SW 1271 (cell line): ENCODE measurements around the gene SERPINB10.
"Not testable (repeated sequence)": the region's sequence is repeated elsewhere in the genome, so short reads cannot be mapped to it uniquely, and the experiment has no call there.

Source experiments
- DNase-seq, 2 experiments: peaks; one replicate each; lab custom pipeline; 2025; lab: John Stamatoyannopoulos, UW

The SERPINB10 gene

GRCh38 chr18:63892566-63892965 lies 15.2 kb upstream of the SERPINB10 start:
- DNase-seq: no peak

- DNase-seq: no peak
Measured at GRCh38 chr18:63894106-63894772, 13.5 kb upstream of the SERPINB10 start.

GRCh38 chr18:63895190-63895589 lies 12.6 kb upstream of the SERPINB10 start:
- DNase-seq: no peak

GRCh38 chr18:63897072-63897471 lies 10.7 kb upstream of the SERPINB10 start:
- no peak for DNase-seq

- DNase-seq: no peak
Measured at GRCh38 chr18:63899206-63899605, 8.6 kb upstream of the SERPINB10 start.

- no peak for DNase-seq
Measured at GRCh38 chr18:63903851-63904570, 3.7 kb upstream of the SERPINB10 start.

GRCh38 chr18:63904694-63905093 lies 3.1 kb upstream of the SERPINB10 start:
- DNase-seq: no peak

GRCh38 chr18:63905361-63905760 lies 2.4 kb upstream of the SERPINB10 start:
- no peak for DNase-seq

GRCh38 chr18:63906056-63906455 lies 1.7 kb upstream of the SERPINB10 start:
- no peak for DNase-seq

GRCh38 chr18:63908858-63909257 lies 1.1 kb downstream of the SERPINB10 start:
- no peak for DNase-seq

GRCh38 chr18:63909870-63910269 lies 2.1 kb downstream of the SERPINB10 start:
- DNase-seq: no peak

GRCh38 chr18:63917817-63918216 lies 10.1 kb downstream of the SERPINB10 start:
- DNase-seq: no peak

- DNase-seq: no peak
Measured at GRCh38 chr18:63922049-63922448, 14.3 kb downstream of the SERPINB10 start.

- no peak for DNase-seq
Measured at GRCh38 chr18:63924551-63924950, 16.8 kb downstream of the SERPINB10 start.

- no peak for DNase-seq
Measured at GRCh38 chr18:63928331-63928730, 20.6 kb downstream of the SERPINB10 start.

- not testable (repeated sequence) for DNase-seq
Measured at GRCh38 chr18:63929369-63929768, 21.6 kb downstream of the SERPINB10 start.

- no peak for DNase-seq
Measured at GRCh38 chr18:63930773-63931354, 23.1 kb downstream of the SERPINB10 start.

GRCh38 chr18:63936156-63936931 lies 28.6 kb downstream of the SERPINB10 start:
- DNase-seq: peak; percentile 20 to 60

GRCh38 chr18:63936932-63937393 lies 29.2 kb downstream of the SERPINB10 start:
- DNase-seq: no peak

- DNase-seq: no peak
Measured at GRCh38 chr18:63940008-63940407, 32.2 kb downstream of the SERPINB10 start.

GRCh38 chr18:63940543-63941050 lies 32.8 kb downstream of the SERPINB10 start:
- DNase-seq: not testable (repeated sequence)
